ENCODE data around the gene HCK.

DNA sequence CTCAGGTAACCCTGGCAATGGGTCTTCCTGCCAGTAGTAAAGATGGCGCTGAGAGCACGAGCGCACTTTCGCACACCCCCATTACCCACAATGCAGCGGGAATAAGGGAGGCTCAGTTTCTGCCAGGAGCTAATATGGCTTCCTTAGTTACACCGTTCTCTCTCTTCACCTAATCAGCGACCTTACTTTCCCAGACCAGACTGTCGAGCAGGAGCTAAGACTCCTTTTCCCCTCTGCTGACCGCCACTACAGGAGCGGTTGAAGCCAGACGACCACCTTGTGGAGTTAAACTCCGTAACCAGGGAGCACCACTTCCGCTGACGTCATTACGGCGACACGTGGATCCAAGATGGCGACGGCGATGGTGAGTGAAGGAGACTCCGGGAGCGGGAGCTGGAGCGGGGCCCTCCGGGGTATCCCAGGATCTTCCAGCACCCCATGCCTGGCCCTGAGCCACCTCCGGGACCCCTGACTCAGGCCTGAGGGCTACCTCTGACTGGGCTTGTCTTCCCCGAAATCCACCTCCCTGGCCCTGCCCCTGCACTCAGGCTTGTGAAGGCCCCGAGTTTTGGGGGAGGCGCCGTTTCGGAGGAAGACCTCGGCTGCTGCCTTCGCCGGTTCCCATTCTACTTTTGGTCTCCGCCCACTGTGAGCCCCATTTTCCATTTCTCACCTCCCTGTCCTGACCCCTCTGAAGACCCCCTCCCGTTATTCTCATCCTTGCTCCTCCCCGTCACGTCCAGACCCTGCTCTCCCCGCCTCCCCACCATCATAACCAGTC lies 57.5 kb downstream of the HCK start, which contains the start of gene TM9SF4:
- TF ChIP-seq GATA2 (IDR thresholded peaks at IDR 0.05; ENCODE audit: low read depth, low read length) (no peak), GATA3 (IDR thresholded peaks at IDR 0.05; ENCODE audit: low read depth, low read length) (no peak)

Measured in SH-SY5Y (cell line).